ENCODE data around the gene ACVRL1. TPM values are rescaled to one million over a fixed set of nuclear protein-coding genes. Genes with fewer than 3 reads are reported as not detected.

The ACVRL1 gene
- total RNA-seq, 1 experiment from 2014 or later, result not detected

GRCh38 chr12:51910168-51910567, 2.9 kb downstream of the ACVRL1 start:
- Histone ChIP-seq H3K4me2 (ENCODE audit: insufficient read depth, insufficient read length, low read length) (no peak overlapping the region), H3K9me3 (ENCODE audit: control insufficient read depth, low read depth, low read length) (no peaks in the 10 kb centered on the region), H3K27me3 (ENCODE audit: insufficient read depth, low read length) (peaks cover 5% of the 10 kb centered on the region; the same call in 1 of the 2 replicates), H3K56ac (ENCODE audit: insufficient read length, low read depth, low read length) (no peak overlapping the region), H2AK5ac (ENCODE audit: insufficient read length, low read length) (no peak overlapping the region), H3K27ac (ENCODE audit: insufficient read length, low read depth, low read length) (no peak overlapping the region), H4K20me1 (ENCODE audit: control insufficient read depth, insufficient read depth, insufficient read length) (peaks cover 3% of the 10 kb centered on the region), H2BK12ac (ENCODE audit: insufficient read length, low read depth, low read length) (no peak overlapping the region), H3K79me2 (ENCODE audit: insufficient read depth, low read length) (no peaks in the 10 kb centered on the region), H4K91ac (ENCODE audit: insufficient read length, low read depth, low read length) (no peak overlapping the region), H4K5ac (ENCODE audit: insufficient read length, low read depth, low read length) (no peak overlapping the region), H4K8ac (replicated peaks; ENCODE audit: insufficient read length, low read depth, low read length) (no peak overlapping the region), H2BK5ac (ENCODE audit: insufficient read length, low read length) (no peak overlapping the region), H3K4ac (ENCODE audit: low read depth, low read length) (no peak overlapping the region), H3K79me1 (ENCODE audit: insufficient read depth, low read depth, low read length, poor library complexity, severe bottlenecking) (no peaks in the 10 kb centered on the region), H3T11ph (ENCODE audit: low read length) (no peak overlapping the region), H3K23me2 (ENCODE audit: insufficient read length, low read depth, low read length, poor library complexity, severe bottlenecking) (no peaks in the 10 kb centered on the region), H3K4me1 (ENCODE audit: insufficient read depth, low read length) (peaks cover 2% of the 10 kb centered on the region; the same call in 1 of the 2 replicates), H3K14ac (ENCODE audit: insufficient read depth, low read length) (no peak overlapping the region), H2BK120ac (ENCODE audit: low read depth, low read length, poor library complexity, severe bottlenecking) (no peak overlapping the region), H2BK15ac (ENCODE audit: low read depth, low read length) (no peak overlapping the region), H2BK20ac (ENCODE audit: low read depth, low read length, poor library complexity, severe bottlenecking) (no peak overlapping the region), H3K9ac (ENCODE audit: extremely low read depth, insufficient read length, low read length) (no peak overlapping the region), H3K23ac (ENCODE audit: insufficient read length, low read depth, low read length) (no peak overlapping the region), H2AFZ (ENCODE audit: low read length) (no peak overlapping the region), H3K18ac (ENCODE audit: insufficient read length, low read depth, low read length) (no peak overlapping the region)
- WGBS (ENCODE audit: extremely low coverage, insufficient read length, low lambda C conversion rate), result no CpG with 5 or more reads among the region's 6 CpGs
- H3K4me1 Mint-ChIP-seq, result peaks cover 15 to 33% of the 10 kb centered on the region in 2 experiments
- H3K4me3 Mint-ChIP-seq, result no peak overlapping the region
- TF ChIP-seq CTCF (conservative IDR thresholded peaks at IDR 0.05), result no peak
- no peak for DNase-seq
- H3K27me3 Mint-ChIP-seq (ENCODE audit: low read depth), result peaks cover 20% of the 10 kb centered on the region
- H3K9me3 Mint-ChIP-seq, result no peaks in the 10 kb centered on the region
- H3K36me3 Mint-ChIP-seq (ENCODE audit: insufficient read depth in 1 of 3, low read depth in 3 of 3), result no peaks in the 10 kb centered on the region
- no peak overlapping the region for H3K27ac Mint-ChIP-seq
